Stimulated activated CD8-positive, alpha-beta memory T cell treated with anti-CD3 and anti-CD28 coated beads, Interleukin-12 subunit alpha, Interleukin-12 subunit beta, amount 100 ng/mL, for 1 hour (primary cell): Measurements from ENCODE around the gene SEC61A1.
A peak's percentile ranks its signal among the peaks of the same experiment; 100 is the strongest.

Experiments used
- DNase-seq: peaks from one replicate; pipeline ENCODE4 v3.0.0-alpha.2; 2020; ENCODE audit warnings: low read depth

The SEC61A1 gene

GRCh38 chr3:128078322-128078721, 26.1 kb downstream of the SEC61A1 start:
- DNase-seq = no peak

GRCh38 chr3:128078875-128079274, 26.6 kb downstream of the SEC61A1 start:
- DNase-seq = no peak

- DNase-seq = no peak
These were observed 27.6 kb downstream of the SEC61A1 start for GRCh38 chr3:128079823-128080222.

GRCh38 chr3:128080323-128081080, 28.3 kb downstream of the SEC61A1 start:
- DNase-seq = no peak

GRCh38 chr3:128081226-128081625, 29.0 kb downstream of the SEC61A1 start:
- no peak for DNase-seq

GRCh38 chr3:128081846-128082245, 29.6 kb downstream of the SEC61A1 start:
- DNase-seq = no peak

- DNase-seq = no peak
These were observed 30.3 kb downstream of the SEC61A1 start for GRCh38 chr3:128082546-128082945.

- DNase-seq = no peak
These were observed 31.2 kb downstream of the SEC61A1 start for GRCh38 chr3:128083396-128083795.

GRCh38 chr3:128083980-128084674, 31.9 kb downstream of the SEC61A1 start:
- DNase-seq = no peak

GRCh38 chr3:128084675-128085021, 32.4 kb downstream of the SEC61A1 start:
- DNase-seq = no peak

- DNase-seq = no peak
These were observed 36.9 kb downstream of the SEC61A1 start for GRCh38 chr3:128089135-128089534.

GRCh38 chr3:128091586-128091985, 39.3 kb downstream of the SEC61A1 start:
- DNase-seq = no peak

- DNase-seq = no peak
These were observed 42.3 kb downstream of the SEC61A1 start for GRCh38 chr3:128094295-128095151.

- peak; percentile 71 for DNase-seq
These were observed 43.0 kb downstream of the SEC61A1 start for GRCh38 chr3:128095222-128095703.

GRCh38 chr3:128098234-128098633, 46.0 kb downstream of the SEC61A1 start:
- no peak for DNase-seq

- DNase-seq = no peak
These were observed 47.9 kb downstream of the SEC61A1 start for GRCh38 chr3:128100161-128100560.

GRCh38 chr3:128100638-128101037, 48.4 kb downstream of the SEC61A1 start:
- DNase-seq = no peak

- no peak for DNase-seq
These were observed 51.0 kb downstream of the SEC61A1 start for GRCh38 chr3:128103136-128103676.

GRCh38 chr3:128107834-128108233, 55.6 kb downstream of the SEC61A1 start:
- no peak for DNase-seq

GRCh38 chr3:128111147-128111546, 58.9 kb downstream of the SEC61A1 start:
- no peak for DNase-seq

- DNase-seq = no peak
These were observed 60.2 kb downstream of the SEC61A1 start for GRCh38 chr3:128112357-128112968.
